Activated CD8-positive, alpha-beta memory T cell treated with anti-CD3 and anti-CD28 coated beads, Interleukin-2, amount 10 ng/mL, durations not matched to agents 7 days and 5 days (primary cell): ENCODE measurements around the gene APRT. TPM values are rescaled to one million over a fixed set of nuclear protein-coding genes. Genes with fewer than 3 reads are reported as not detected.

Experiments used
- ATAC-seq: fragments of 150-1000 bp; cut with Tn5 transposase; one replicate; pipeline ENCODE4 v1.10.0; 2021; ENCODE audit warnings: moderate library complexity
- CTCF ChIA-PET: fragments of 350-600 bp; sonication (Branson Sonifier 250); formaldehyde crosslinking; loops from one replicate; lab custom pipeline; 2021; ENCODE audit warnings: antibody characterized with exemption; lab: Charles Lee
- DNase-seq: peaks from one replicate; pipeline ENCODE4 v3.0.0-alpha.2; 2020
- H3K27ac Mint-ChIP-seq: one replicate; pipeline ENCODE4 v1.8.0; 2021; ENCODE audit warnings: mild to moderate bottlenecking, mixed read lengths
- H3K27me3 Mint-ChIP-seq: one replicate; pipeline ENCODE4 v1.8.0; 2021; ENCODE audit warnings: mixed read lengths
- H3K36me3 Mint-ChIP-seq: one replicate; pipeline ENCODE4 v1.8.0; 2021; ENCODE audit warnings: mild to moderate bottlenecking, mixed read lengths
- H3K4me1 Mint-ChIP-seq: one replicate; pipeline ENCODE4 v1.8.0; 2021; ENCODE audit warnings: mixed read lengths
- H3K4me3 Mint-ChIP-seq: one replicate; pipeline ENCODE4 v1.8.0; 2021; ENCODE audit warnings: mild to moderate bottlenecking, moderate library complexity, mixed read lengths
- H3K9me3 Mint-ChIP-seq: one replicate; pipeline ENCODE4 v1.8.0; 2022; ENCODE audit warnings: low read depth, mixed read lengths
- total RNA-seq, 2 experiments: library from RNA; stranded (reverse); gene quantifications; one replicate each; pipeline ENCODE4 v1.2.3, GENCODE V29; 2021

Gene APRT
- total RNA-seq, 2 experiments from 2014 or later, result 127 to 148 TPM

GRCh38 chr16:88814144-88814502, 2.4 kb upstream of the APRT start:
- DNase-seq (no peak), ATAC-seq (no peak)
- CTCF ChIA-PET, result interaction anchor here (1.7 to 6.6 kb wide), 3 partner anchors 31 to 77 kb away, joined by 5 to 66 read pairs (median 20); partner anchors contain the start of genes GALNS and TRAPPC2L
- H3K27me3 Mint-ChIP-seq, result no peaks in the 10 kb centered on the region
- H3K4me3 Mint-ChIP-seq, result no peak overlapping the region
- H3K4me1 Mint-ChIP-seq, result peaks cover 19% of the 10 kb centered on the region
- H3K9me3 Mint-ChIP-seq, result no peaks in the 10 kb centered on the region
- peaks cover 2% of the 10 kb centered on the region for H3K36me3 Mint-ChIP-seq
- peak overlapping the region; percentile 40 for H3K27ac Mint-ChIP-seq

- Mint-ChIP-seq H3K4me1 (peaks cover 22% of the 10 kb centered on the region), H3K36me3 (peaks cover 4% of the 10 kb centered on the region), H3K27me3 (no peaks in the 10 kb centered on the region), H3K4me3 (peak overlapping the region; percentile 76), H3K9me3 (no peaks in the 10 kb centered on the region), H3K27ac (peak overlapping the region; percentile 40)
- DNase-seq (no peak), ATAC-seq (no peak)
- CTCF ChIA-PET, result interaction anchor here (0.8 to 6.6 kb wide), 12 partner anchors 14 to 404 kb away, joined by 3 to 66 read pairs (median 6); partner anchors contain the start of genes CDH15, GALNS, TRAPPC2L and ZNF778
These were observed 1.8 kb upstream of the APRT start for GRCh38 chr16:88813269-88814143.

GRCh38 chr16:88812513-88813268, 963 bp upstream of the APRT start:
- CTCF ChIA-PET, result interaction anchor here (0.7 to 6.6 kb wide), 15 partner anchors 13 to 405 kb away, joined by 3 to 66 read pairs (median 4); partner anchors contain the start of genes CDH15, GALNS, TRAPPC2L and ZNF778
- H3K4me1 Mint-ChIP-seq, result peaks cover 25% of the 10 kb centered on the region
- H3K36me3 Mint-ChIP-seq, result peaks cover 12% of the 10 kb centered on the region

GRCh38 chr16:88810912-88811768, 588 bp downstream of the APRT start:
- CTCF ChIA-PET, result interaction anchor here (0.7 to 6.6 kb wide), 14 partner anchors 17 to 405 kb away, joined by 3 to 66 read pairs (median 4); partner anchors contain the start of genes CDH15, GALNS, PIEZO1 and TRAPPC2L
- Mint-ChIP-seq H3K27me3 (no peaks in the 10 kb centered on the region), H3K27ac (peak overlapping the region; percentile 98), H3K4me1 (peaks cover 33% of the 10 kb centered on the region), H3K4me3 (peak overlapping the region; percentile 88), H3K36me3 (peaks cover 24% of the 10 kb centered on the region), H3K9me3 (no peaks in the 10 kb centered on the region)
- DNase-seq (peak; percentile 83), ATAC-seq (peak; percentile 67)

More at GRCh38 chr16:88812513-88813268, 963 bp upstream of the APRT start:
- peak overlapping the region; percentile 76 for H3K4me3 Mint-ChIP-seq
- H3K9me3 Mint-ChIP-seq, result no peaks in the 10 kb centered on the region
- peak overlapping the region; percentile 90 for H3K27ac Mint-ChIP-seq
- ATAC-seq (no peak), DNase-seq (no peak)
- H3K27me3 Mint-ChIP-seq, result no peaks in the 10 kb centered on the region

GRCh38 chr16:88810166-88810911, 1.4 kb downstream of the APRT start:
- Mint-ChIP-seq H3K36me3 (peaks cover 27% of the 10 kb centered on the region), H3K4me1 (peaks cover 37% of the 10 kb centered on the region), H3K4me3 (peak overlapping the region; percentile 88), H3K27me3 (no peaks in the 10 kb centered on the region), H3K27ac (peak overlapping the region; percentile 98), H3K9me3 (no peaks in the 10 kb centered on the region)
- CTCF ChIA-PET, result interaction anchor here (1.0 to 6.6 kb wide), 7 partner anchors 23 to 406 kb away, joined by 3 to 66 read pairs (median 4); partner anchors contain the start of genes GALNS, PIEZO1 and TRAPPC2L
- ATAC-seq (no peak), DNase-seq (peak; percentile 59)

- H3K27me3 Mint-ChIP-seq, result no peaks in the 10 kb centered on the region
- H3K27ac Mint-ChIP-seq, result peak overlapping the region; percentile 98
- DNase-seq (no peak), ATAC-seq (no peak)
- CTCF ChIA-PET, result interaction anchor here (1.1 to 6.6 kb wide), 6 partner anchors 25 to 407 kb away, joined by 3 to 66 read pairs (median 4); partner anchors contain the start of genes GALNS, PIEZO1 and TRAPPC2L
- peaks cover 30% of the 10 kb centered on the region for H3K36me3 Mint-ChIP-seq
- peak overlapping the region; percentile 88 for H3K4me3 Mint-ChIP-seq
- H3K9me3 Mint-ChIP-seq, result no peaks in the 10 kb centered on the region
- H3K4me1 Mint-ChIP-seq, result peaks cover 40% of the 10 kb centered on the region
These were observed 2.0 kb downstream of the APRT start for GRCh38 chr16:88809676-88810165.

GRCh38 chr16:88809068-88809675, 2.6 kb downstream of the APRT start:
- ATAC-seq (no peak), DNase-seq (no peak)
- H3K4me3 Mint-ChIP-seq, result peak overlapping the region; percentile 18
- peak overlapping the region; percentile 98 for H3K27ac Mint-ChIP-seq
- CTCF ChIA-PET, result interaction anchor here (1.3 to 4.5 kb wide), 3 partner anchors 72 to 407 kb away, joined by 4 to 28 read pairs (median 4); no protein-coding TSS in a partner anchor
- no peaks in the 10 kb centered on the region for H3K27me3 Mint-ChIP-seq
- peaks cover 35% of the 10 kb centered on the region for H3K36me3 Mint-ChIP-seq
- H3K9me3 Mint-ChIP-seq, result no peaks in the 10 kb centered on the region
- peaks cover 40% of the 10 kb centered on the region for H3K4me1 Mint-ChIP-seq

GRCh38 chr16:88807626-88808453, 3.9 kb downstream of the APRT start:
- Mint-ChIP-seq H3K9me3 (no peaks in the 10 kb centered on the region), H3K4me3 (no peak overlapping the region), H3K4me1 (peaks cover 34% of the 10 kb centered on the region), H3K36me3 (peaks cover 36% of the 10 kb centered on the region), H3K27ac (no peak overlapping the region), H3K27me3 (no peaks in the 10 kb centered on the region)
- CTCF ChIA-PET, result no interaction called here
- ATAC-seq (no peak), DNase-seq (no peak)

GRCh38 chr16:88807142-88807625, 4.5 kb downstream of the APRT start:
- Mint-ChIP-seq H3K4me1 (peaks cover 33% of the 10 kb centered on the region), H3K27ac (no peak overlapping the region), H3K4me3 (no peak overlapping the region), H3K36me3 (peaks cover 37% of the 10 kb centered on the region), H3K27me3 (no peaks in the 10 kb centered on the region), H3K9me3 (no peaks in the 10 kb centered on the region)
- no peak for ATAC-seq
- no peak for DNase-seq
- CTCF ChIA-PET, result interaction anchor here (1.4 kb wide), 1 partner anchor 70 kb away, joined by 6 read pairs; no protein-coding TSS in a partner anchor

- peaks cover 37% of the 10 kb centered on the region for H3K36me3 Mint-ChIP-seq
- H3K9me3 Mint-ChIP-seq, result no peaks in the 10 kb centered on the region
- H3K27ac Mint-ChIP-seq, result no peak overlapping the region
- H3K4me1 Mint-ChIP-seq, result peaks cover 37% of the 10 kb centered on the region
- H3K4me3 Mint-ChIP-seq, result no peak overlapping the region
- CTCF ChIA-PET, result interaction anchor here (1.4 kb wide), 1 partner anchor 69 kb away, joined by 6 read pairs; no protein-coding TSS in a partner anchor
- no peak for ATAC-seq
- no peaks in the 10 kb centered on the region for H3K27me3 Mint-ChIP-seq
- no peak for DNase-seq
These were observed 5.1 kb downstream of the APRT start for GRCh38 chr16:88806491-88807111.
